ENCODE measurements around the gene GALNT2. TPM values are rescaled to one million over a fixed set of nuclear protein-coding genes. Genes with fewer than 3 reads are reported as not detected.
A peak's percentile ranks its signal among the peaks of the same experiment; 100 is the strongest.

Gene GALNT2
- total RNA-seq, 8 experiments from 2014 or later = 28.1 to 70.6 (median 41.3) TPM

DNA sequence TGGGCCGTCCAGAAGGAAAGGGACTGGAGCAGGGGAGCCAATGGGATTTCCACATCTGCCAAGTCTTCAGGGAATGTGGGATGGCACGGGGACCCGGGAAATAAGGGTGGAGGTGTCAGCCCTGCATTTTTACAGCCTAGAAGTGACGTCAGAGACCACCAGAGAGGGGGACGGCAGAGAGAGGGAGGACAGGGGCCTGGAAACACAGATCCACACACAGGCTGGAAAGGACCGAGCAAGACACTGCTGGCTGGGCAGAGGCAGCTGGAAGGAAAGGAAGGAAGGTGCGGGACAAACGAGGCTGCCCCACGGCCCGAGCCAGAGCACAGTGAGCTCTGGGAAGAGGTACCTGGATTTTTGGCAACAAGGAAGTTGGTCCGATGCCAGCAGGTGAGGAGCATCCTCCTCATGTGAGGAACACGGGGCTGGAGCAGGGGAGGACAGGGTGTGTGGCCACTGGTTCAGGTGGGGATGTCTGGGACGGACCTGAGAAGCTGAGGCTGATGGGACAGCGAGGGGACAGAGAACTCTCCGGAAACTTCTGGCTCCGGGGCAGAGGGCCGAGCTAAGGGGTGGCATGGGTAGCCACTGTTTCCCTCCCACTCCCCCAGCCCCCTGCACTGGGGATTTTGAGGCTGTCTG is 220.8 kb downstream of the GALNT2 start:
- Histone ChIP-seq H3K4me3 (no peak overlapping the region), H3K4me1 (replicated peaks in 1 of 2) (peaks cover 4 to 9% of the 10 kb centered on the region in 2 donors), H3K27ac (no peak overlapping the region)
- in situ Hi-C loops (cut with MboI; ENCODE audit: low pct_unique_long_range_greater_than_20kb in 2 of 9, low sequenced_read_pairs in 9 of 9, unreplicated experiment in 9 of 9) = no loop called here
- no peak for ATAC-seq (replicated peaks in 6 of 8)
- 48 to 93% (median 80%) methylated on average over 1 to 16 of the region's 17 CpGs; no CpG with 5 or more reads in 3 of the 10 experiments for WGBS, 10 experiments

GRCh38 chr1:230288641-230289349 is 221.8 kb downstream of the GALNT2 start:
- WGBS, 10 experiments = 51 to 82% (median 77%) methylated on average over 1 to 14 of the region's 14 CpGs; no CpG with 5 or more reads in 3 of the 10 experiments
- no peak overlapping the region for H3K4me3 ChIP-seq
- H3K27ac ChIP-seq = no peak overlapping the region
- peak in 2 of 8 experiments; percentile 35 to 46 for ATAC-seq (replicated peaks in 6 of 8)
- in situ Hi-C loops (cut with MboI; ENCODE audit: low pct_unique_long_range_greater_than_20kb in 2 of 9, low sequenced_read_pairs in 9 of 9, unreplicated experiment in 9 of 9) = no loop called here
- peaks cover 9 to 17% of the 10 kb centered on the region in 2 donors for H3K4me1 ChIP-seq (replicated peaks in 1 of 2)

DNA sequence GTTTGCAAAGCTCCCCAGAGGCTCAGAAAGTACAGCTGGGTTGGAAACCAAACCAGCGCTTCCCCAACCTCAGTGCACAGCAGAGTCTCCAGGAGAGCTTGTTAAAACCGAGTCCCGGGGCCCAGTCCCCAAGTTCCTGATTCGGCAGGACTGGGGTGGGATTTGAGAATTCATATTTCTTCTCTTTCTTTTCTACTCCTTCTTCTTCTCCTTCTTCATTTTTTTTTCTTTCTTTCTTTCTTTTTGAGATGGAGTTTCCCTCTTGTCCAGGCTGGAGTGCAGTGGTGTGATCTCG is 222.3 kb downstream of the GALNT2 start:
- H3K27ac ChIP-seq = no peak overlapping the region
- in situ Hi-C loops (cut with MboI; ENCODE audit: low pct_unique_long_range_greater_than_20kb in 2 of 9, low sequenced_read_pairs in 9 of 9, unreplicated experiment in 9 of 9) = no loop called here
- no peak for ATAC-seq (replicated peaks in 6 of 8)
- H3K4me1 ChIP-seq (replicated peaks in 1 of 2) = peaks cover 9 to 17% of the 10 kb centered on the region in 2 donors
- no peak overlapping the region for H3K4me3 ChIP-seq
- WGBS, 10 experiments = 38 to 100% (median 81%) methylated on average over 1 to 5 of the region's 5 CpGs

DNA sequence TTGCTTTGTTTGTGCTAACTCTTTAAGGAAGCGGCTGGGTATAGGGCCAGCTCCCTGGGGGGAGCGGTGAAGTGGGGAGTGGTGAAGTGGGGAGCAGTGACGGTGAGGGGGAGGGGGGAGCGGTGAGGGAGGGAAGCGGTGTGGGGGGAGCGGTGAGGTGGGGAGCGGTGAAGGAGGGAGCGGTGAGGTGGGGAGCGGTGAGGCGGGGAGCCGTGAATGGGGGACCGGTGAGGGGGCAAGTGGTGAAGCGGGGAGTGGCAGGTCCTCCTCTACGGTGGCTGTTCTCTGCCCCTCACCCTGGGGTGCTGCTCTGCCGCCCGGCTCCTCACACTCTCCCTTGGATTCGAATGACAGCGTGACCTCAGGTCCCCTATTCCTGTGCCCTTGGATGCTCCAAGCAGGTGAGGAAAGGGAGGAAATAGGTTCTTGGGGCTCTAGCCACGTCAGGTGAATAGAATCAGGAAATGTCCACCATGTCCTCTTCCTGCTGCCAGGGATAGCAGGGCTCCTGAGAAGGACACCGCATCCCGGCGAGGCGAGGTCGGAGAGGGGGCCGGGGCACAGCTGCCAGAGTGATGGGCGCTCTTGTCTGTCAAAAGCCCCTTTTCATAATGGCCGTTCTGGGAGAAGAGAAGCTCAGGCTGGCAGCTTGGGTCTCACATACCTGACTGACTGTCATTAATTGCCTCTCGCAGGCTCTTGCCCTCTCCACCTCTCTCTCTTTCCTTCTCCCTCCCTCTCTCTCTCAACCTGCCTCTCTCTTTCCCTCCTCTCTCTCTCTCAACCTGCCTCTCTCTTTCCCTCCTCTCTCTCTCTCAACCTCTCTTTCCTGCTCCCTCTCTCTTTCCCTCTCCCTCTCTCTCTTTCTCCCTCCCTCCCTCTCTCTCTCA is 224.9 kb downstream of the GALNT2 start:
- in situ Hi-C loops (cut with MboI; ENCODE audit: low pct_unique_long_range_greater_than_20kb in 2 of 9, low sequenced_read_pairs in 9 of 9, unreplicated experiment in 9 of 9) = no loop called here
- no peak overlapping the region for H3K4me3 ChIP-seq
- peaks cover 9 to 17% of the 10 kb centered on the region in 2 donors for H3K4me1 ChIP-seq (replicated peaks in 1 of 2)
- WGBS, 10 experiments = 11 to 100% (median 46%) methylated on average over 1 to 8 of the region's 28 CpGs; no CpG with 5 or more reads in 2 of the 10 experiments
- ATAC-seq (replicated peaks in 6 of 8) = peak in 5 of 8 experiments; percentile 16 to 36 (median 24)
- H3K27ac ChIP-seq = no peak overlapping the region

- H3K4me3 ChIP-seq = no peak overlapping the region
- peaks cover 9 to 17% of the 10 kb centered on the region in 2 donors for H3K4me1 ChIP-seq (replicated peaks in 1 of 2)
- WGBS, 10 experiments = 16 to 57% (median 42%) methylated on average over 2 to 11 of the region's 12 CpGs; no CpG with 5 or more reads in 1 of the 10 experiments
- H3K27ac ChIP-seq = no peak overlapping the region
- peak in 7 of 8 experiments; percentile 54 to 81 (median 79) for ATAC-seq (replicated peaks in 6 of 8)
- in situ Hi-C loops (cut with MboI; ENCODE audit: low pct_unique_long_range_greater_than_20kb in 2 of 9, low sequenced_read_pairs in 9 of 9, unreplicated experiment in 9 of 9) = no loop called here
Measured at GRCh38 chr1:230292689-230293389, 225.8 kb downstream of the GALNT2 start.

DNA sequence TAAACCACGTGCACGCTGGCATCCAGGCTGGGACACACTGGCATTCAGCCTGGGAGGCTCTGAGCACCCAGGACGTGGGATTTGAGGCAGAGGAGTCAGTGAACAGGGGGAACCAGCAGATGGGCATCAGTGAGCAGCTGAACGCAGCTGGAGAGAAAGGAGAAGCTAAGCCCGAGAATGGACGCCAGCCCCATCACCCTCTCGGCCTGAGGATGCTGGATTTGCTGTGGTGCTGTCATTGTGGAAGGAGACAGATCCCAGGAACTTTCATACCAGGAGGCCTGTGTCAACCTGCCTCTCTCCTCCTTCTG is 226.3 kb downstream of the GALNT2 start:
- WGBS, 10 experiments = 54 to 91% (median 70%) methylated on average over 2 to 5 of the region's 7 CpGs; no CpG with 5 or more reads in 6 of the 10 experiments
- peak in 4 of 8 experiments; percentile 3 to 16 (median 6) for ATAC-seq (replicated peaks in 6 of 8)
- Histone ChIP-seq H3K27ac (no peak overlapping the region), H3K4me1 (replicated peaks in 1 of 2) (peaks cover 9 to 17% of the 10 kb centered on the region in 2 donors), H3K4me3 (no peak overlapping the region)
- in situ Hi-C loops (cut with MboI; ENCODE audit: low pct_unique_long_range_greater_than_20kb in 2 of 9, low sequenced_read_pairs in 9 of 9, unreplicated experiment in 9 of 9) = no loop called here

GRCh38 chr1:230295367-230295766 is 228.3 kb downstream of the GALNT2 start:
- Histone ChIP-seq H3K27ac (no peak overlapping the region), H3K4me1 (replicated peaks in 1 of 2) (peaks cover 24 to 31% of the 10 kb centered on the region in 2 donors), H3K4me3 (no peak overlapping the region)
- 33 to 88% (median 63%) methylated on average over 1 to 3 of the region's 3 CpGs; no CpG with 5 or more reads in 3 of the 10 experiments for WGBS, 10 experiments
- no peak for ATAC-seq (replicated peaks in 6 of 8)
- in situ Hi-C loops (cut with MboI; ENCODE audit: low pct_unique_long_range_greater_than_20kb in 2 of 9, low sequenced_read_pairs in 9 of 9, unreplicated experiment in 9 of 9) = no loop called here

- Histone ChIP-seq H3K4me1 (replicated peaks in 1 of 2) (peaks cover 14 to 16% of the 10 kb centered on the region in 2 donors), H3K27ac (peak overlapping the region in 1 of 2 donors; percentile 29), H3K4me3 (no peak overlapping the region)
- WGBS, 10 experiments = 20 to 81% (median 64%) methylated on average over 1 to 14 of the region's 15 CpGs; no CpG with 5 or more reads in 3 of the 10 experiments
- ATAC-seq (replicated peaks in 6 of 8) = peak in 5 of 8 experiments; percentile 47 to 83 (median 78)
- in situ Hi-C loops (cut with MboI; ENCODE audit: low pct_unique_long_range_greater_than_20kb in 2 of 9, low sequenced_read_pairs in 9 of 9, unreplicated experiment in 9 of 9) = loop anchor here in 8 of 9 experiments (25.0 kb wide), 2 partner anchors 637 to 1037 kb away; partner anchors contain the start of gene RAB4A (in 3 of the 8)
Measured at GRCh38 chr1:230299191-230300006, 232.4 kb downstream of the GALNT2 start.

- 65 to 92% (median 85%) methylated on average over 1 to 18 of the region's 26 CpGs; no CpG with 5 or more reads in 4 of the 10 experiments for WGBS, 10 experiments
Measured at GRCh38 chr1:230300322-230301301, 233.6 kb downstream of the GALNT2 start.

GRCh38 chr1:230301322-230301721 is 234.3 kb downstream of the GALNT2 start:
- H3K27ac ChIP-seq = no peak overlapping the region
- H3K4me3 ChIP-seq = no peak overlapping the region
- H3K4me1 ChIP-seq (replicated peaks in 1 of 2) = peaks cover 14 to 16% of the 10 kb centered on the region in 2 donors
- ATAC-seq (replicated peaks in 6 of 8) = peak in 1 of 8 experiments; percentile 2
- 0 to 94% (median 85%) methylated on average over 1 to 8 of the region's 8 CpGs; no CpG with 5 or more reads in 3 of the 10 experiments for WGBS, 10 experiments
- in situ Hi-C loops (cut with MboI; ENCODE audit: low pct_unique_long_range_greater_than_20kb in 2 of 9, low sequenced_read_pairs in 9 of 9, unreplicated experiment in 9 of 9) = loop anchor here in 8 of 9 experiments (25.0 kb wide), 2 partner anchors 639 to 1039 kb away; partner anchors contain the start of gene RAB4A (in 3 of the 8)

More at GRCh38 chr1:230300322-230301301, 233.6 kb downstream of the GALNT2 start:
- H3K27ac ChIP-seq = no peak overlapping the region
- no peak for ATAC-seq (replicated peaks in 6 of 8)
- in situ Hi-C loops (cut with MboI; ENCODE audit: low pct_unique_long_range_greater_than_20kb in 2 of 9, low sequenced_read_pairs in 9 of 9, unreplicated experiment in 9 of 9) = loop anchor here in 8 of 9 experiments (25.0 kb wide), 2 partner anchors 638 to 1038 kb away; partner anchors contain the start of gene RAB4A (in 3 of the 8)
- peaks cover 14 to 16% of the 10 kb centered on the region in 2 donors for H3K4me1 ChIP-seq (replicated peaks in 1 of 2)
- no peak overlapping the region for H3K4me3 ChIP-seq
